ENCODE results near the gene MRPS7.

MRPS7 gene

DNA sequence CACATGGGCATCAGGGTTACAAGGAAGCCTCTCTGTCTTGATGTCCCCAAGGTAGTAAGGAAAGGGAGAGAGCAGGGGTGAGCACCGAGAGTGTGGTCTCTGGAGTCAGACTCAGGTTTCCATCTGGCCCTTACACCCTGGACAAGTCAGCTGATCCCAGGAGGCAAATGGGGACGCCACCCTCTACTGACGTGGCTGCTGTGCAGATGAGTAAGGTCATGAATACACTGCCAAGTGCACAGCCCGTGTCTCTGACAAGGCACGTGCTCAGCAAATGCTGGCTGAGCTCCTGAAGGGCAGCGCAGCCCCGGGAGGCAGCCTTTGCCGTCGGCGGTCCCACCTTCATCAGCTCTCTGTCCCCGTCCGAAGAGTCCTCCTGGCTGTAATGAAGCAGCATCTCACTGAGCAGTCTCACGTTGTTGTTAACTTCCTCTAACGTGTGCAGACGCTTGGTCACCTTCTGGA, 19.7 kb upstream of the MRPS7 start:
- TF ChIP-seq, protein P1, sequence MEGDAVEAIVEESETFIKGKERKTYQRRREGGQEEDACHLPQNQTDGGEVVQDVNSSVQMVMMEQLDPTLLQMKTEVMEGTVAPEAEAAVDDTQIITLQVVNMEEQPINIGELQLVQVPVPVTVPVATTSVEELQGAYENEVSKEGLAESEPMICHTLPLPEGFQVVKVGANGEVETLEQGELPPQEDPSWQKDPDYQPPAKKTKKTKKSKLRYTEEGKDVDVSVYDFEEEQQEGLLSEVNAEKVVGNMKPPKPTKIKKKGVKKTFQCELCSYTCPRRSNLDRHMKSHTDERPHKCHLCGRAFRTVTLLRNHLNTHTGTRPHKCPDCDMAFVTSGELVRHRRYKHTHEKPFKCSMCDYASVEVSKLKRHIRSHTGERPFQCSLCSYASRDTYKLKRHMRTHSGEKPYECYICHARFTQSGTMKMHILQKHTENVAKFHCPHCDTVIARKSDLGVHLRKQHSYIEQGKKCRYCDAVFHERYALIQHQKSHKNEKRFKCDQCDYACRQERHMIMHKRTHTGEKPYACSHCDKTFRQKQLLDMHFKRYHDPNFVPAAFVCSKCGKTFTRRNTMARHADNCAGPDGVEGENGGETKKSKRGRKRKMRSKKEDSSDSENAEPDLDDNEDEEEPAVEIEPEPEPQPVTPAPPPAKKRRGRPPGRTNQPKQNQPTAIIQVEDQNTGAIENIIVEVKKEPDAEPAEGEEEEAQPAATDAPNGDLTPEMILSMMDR (IDR thresholded peaks at IDR 0.05; ENCODE audit: control insufficient read depth, extremely low read depth, insufficient read depth): no peak
- DNase-seq (ENCODE audit: low read depth): no peak
- H3K4me3 ChIP-seq (ENCODE audit: low read depth, low read length): no peak overlapping the region

DNA sequence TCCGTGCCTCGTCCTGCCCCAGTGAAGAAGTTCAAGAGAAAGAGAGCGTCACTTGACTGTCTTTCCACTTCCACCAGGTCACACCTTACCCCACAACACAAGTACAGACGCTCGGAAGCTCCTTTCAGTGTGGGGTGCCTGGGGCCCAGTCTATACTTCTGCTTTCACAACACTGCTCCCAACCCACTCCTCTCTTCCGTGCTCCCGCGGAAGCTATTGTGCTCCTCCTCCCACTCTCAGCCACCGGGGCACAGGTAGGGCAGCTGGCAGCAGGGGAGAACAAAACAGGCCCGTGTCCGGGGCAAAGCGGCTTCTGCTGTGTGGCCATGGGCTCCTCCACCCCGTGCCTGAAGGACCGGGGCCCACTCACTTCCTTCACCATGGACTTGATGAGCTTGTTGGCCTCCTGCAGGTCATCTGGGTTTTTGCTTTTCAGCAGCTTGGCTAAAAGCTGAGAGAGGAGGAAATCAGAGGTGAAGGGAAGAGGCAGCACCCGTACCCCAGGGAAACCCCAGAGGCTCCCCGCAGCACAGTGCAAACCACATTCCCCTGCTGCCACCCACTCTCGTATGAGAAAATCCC, 19.1 kb upstream of the MRPS7 start:
- TF ChIP-seq, protein P1 (IDR thresholded peaks at IDR 0.05; ENCODE audit: control insufficient read depth, extremely low read depth, insufficient read depth): no peak
- no peak overlapping the region for H3K4me3 ChIP-seq (ENCODE audit: low read depth, low read length)
- no peak for DNase-seq (ENCODE audit: low read depth)

DNA sequence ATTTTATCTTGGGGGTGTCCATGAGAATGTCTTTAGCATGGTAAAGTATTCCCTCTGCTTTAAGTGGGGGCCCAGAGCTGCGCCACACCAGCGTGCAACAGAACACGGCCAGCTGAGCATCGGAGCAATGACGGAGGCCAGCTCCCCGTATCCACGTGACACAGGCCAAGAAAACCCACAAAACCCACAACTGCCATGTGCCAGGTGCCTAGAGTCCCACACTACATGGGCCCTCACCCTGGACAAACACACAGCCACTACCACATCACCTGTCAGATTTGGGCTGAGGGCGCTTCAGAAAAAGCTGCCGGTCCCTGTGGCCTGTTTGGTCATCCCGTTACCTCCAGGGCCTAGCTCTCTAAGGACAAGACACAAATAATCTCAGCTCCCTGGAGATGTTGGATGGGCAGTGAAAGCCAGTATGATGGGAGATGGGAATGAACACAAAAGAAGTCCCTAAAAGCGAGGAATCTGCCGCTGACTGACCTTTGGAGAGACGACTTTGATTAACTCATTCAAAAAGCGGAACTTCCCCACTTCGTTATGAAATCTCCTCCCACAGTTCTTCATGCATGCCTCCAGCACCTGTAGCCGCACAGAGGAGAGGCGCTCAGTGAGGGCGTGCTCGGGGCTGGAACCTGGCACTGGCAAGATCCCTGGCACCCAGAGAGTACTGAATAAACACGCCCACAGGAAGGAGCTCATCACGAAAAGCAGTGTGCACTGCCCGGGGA, 17.4 kb upstream of the MRPS7 start:
- TF ChIP-seq, protein P1 (IDR thresholded peaks at IDR 0.05; ENCODE audit: control insufficient read depth, extremely low read depth, insufficient read depth): no peak
- H3K4me3 ChIP-seq (ENCODE audit: low read depth, low read length): no peak overlapping the region
- no peak for DNase-seq (ENCODE audit: low read depth)

DNA sequence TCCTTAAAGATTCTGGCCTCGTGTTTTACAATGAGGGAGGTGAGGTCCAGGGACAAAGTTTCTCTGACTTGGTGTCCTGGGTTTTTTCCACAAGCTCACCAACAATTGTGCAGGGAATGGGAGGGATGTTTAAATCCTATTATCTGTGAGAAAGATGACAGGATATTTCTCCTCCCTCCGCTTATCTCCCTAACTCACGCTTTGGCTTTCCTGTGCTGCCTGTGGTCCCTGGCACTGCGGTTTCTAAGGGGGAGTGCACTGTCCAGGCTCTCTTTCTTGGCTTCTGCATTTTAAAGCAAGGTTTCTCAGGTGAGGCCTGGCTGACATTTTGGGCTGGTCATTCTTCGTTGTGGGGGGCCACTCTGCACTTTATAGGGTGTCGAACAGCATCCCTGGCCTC, 16.7 kb upstream of the MRPS7 start:
- no peak for DNase-seq (ENCODE audit: low read depth)
- TF ChIP-seq, protein P1 (IDR thresholded peaks at IDR 0.05; ENCODE audit: control insufficient read depth, extremely low read depth, insufficient read depth): no peak

DNA sequence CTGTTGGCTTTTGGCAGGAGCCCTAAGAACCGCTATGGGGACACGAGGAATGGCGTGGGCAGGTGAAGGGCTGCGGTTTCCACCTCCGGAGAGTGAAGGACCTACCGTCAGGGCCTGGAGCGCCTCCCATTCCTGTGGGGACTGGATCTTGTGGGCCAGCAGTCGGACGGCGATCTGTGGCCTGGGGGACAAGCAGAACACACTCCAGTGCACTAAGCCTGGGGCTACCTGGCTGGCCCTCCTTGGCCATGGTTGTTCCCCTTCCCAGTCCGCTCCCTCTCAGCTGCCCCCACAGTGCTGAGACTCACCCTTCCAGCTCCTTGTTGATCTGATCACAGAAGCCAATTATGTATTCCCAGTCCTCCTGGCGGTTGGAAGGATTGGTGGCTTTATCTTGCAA, 15.3 kb upstream of the MRPS7 start:
- TF ChIP-seq, protein P1 (IDR thresholded peaks at IDR 0.05; ENCODE audit: control insufficient read depth, extremely low read depth, insufficient read depth): no peak
- no peak overlapping the region for H3K4me3 ChIP-seq (ENCODE audit: low read depth, low read length)
- no peak for DNase-seq (ENCODE audit: low read depth)

More for the DNA sequence above, 16.7 kb upstream of the MRPS7 start:
- H3K4me3 ChIP-seq (ENCODE audit: low read depth, low read length): no peak overlapping the region

DNA sequence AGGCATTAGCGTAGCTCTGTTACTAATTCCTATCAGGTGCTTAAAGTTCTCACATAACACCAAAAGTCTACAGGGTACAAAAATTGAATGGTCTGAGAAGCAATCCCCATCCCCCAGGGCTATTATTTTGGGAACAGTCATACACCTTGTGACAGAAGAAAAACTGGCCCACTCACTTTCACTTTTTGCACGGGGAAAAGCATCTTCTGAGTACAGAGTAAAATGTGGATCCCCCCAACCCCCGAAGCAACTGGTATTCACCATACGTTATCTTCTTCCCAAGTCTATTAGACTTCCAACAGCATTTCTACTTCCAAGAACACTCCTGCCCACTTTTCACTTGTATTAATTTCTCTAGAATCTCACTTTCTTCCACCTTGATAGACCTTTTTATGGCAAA, 12.1 kb upstream of the MRPS7 start:
- TF ChIP-seq, protein P1 (IDR thresholded peaks at IDR 0.05; ENCODE audit: control insufficient read depth, extremely low read depth, insufficient read depth): no peak
- H3K4me3 ChIP-seq (ENCODE audit: low read depth, low read length): no peak overlapping the region
- no peak for DNase-seq (ENCODE audit: low read depth)

Data from LNCaP clone FGC (cell line).